ENCODE data around the gene CIAO2A. TPM values are rescaled to one million over a fixed set of nuclear protein-coding genes. Genes with fewer than 3 reads are reported as not detected.

Gene CIAO2A
- total RNA-seq, 6 experiments from 2014 or later: 84.2 to 186 (median 126) TPM

- WGBS (ENCODE audit: insufficient coverage, low coverage, low lambda C conversion rate, missing lambda C conversion rate): 100% methylated on average over 4 of the region's 6 CpGs
- H3K4me3 ChIP-seq: no peak overlapping the region
- TF ChIP-seq CTCF (IDR thresholded peaks at IDR 0.05) (no peak), POLR2A (IDR thresholded peaks at IDR 0.05) (no peak)
- no peaks in the 10 kb centered on the region for H3K9me3 ChIP-seq
- intact Hi-C loops (cut with DNase I): no loop called here
- DNase-seq (no peak), ATAC-seq (no peak)
- H3K36me3 ChIP-seq: no peaks in the 10 kb centered on the region
- H3K4me1 ChIP-seq: peaks cover 0 to 45% (median 16%) of the 10 kb centered on the region in 4 donors
- H3K27me3 ChIP-seq: no peaks in the 10 kb centered on the region
- H3K27ac ChIP-seq: no peak overlapping the region
Measured at GRCh38 chr15:64022571-64022970, 71.1 kb downstream of the CIAO2A start.

Small RNA genes within 50 kb of the gene (small RNA-seq; reads per million reads assigned to genes)
- gene RF00019: 0 reads per million in 2 experiments

Other genes starting within 250 kb of the CIAO2A start
- 10 to 100 TPM in 1 of 6 experiments, 1 to 10 TPM in 5; 1.5 to 11.5 (median 4.7) TPM for gene DAPK2, start 47.4 kb downstream of the CIAO2A start, total RNA-seq
- 10 to 100 TPM; 40.7 to 71.1 (median 59.8) TPM for gene SNX1, start 2.1 kb upstream of the CIAO2A start, total RNA-seq
- 1 to 10 TPM in 5 of 6 experiments, under 1 TPM in 1; 0.43 to 4.2 (median 1.6) TPM for gene SNX22, start 57.9 kb upstream of the CIAO2A start, total RNA-seq
- gene PPIB, start 69.2 kb upstream of the CIAO2A start, total RNA-seq: 100 to 1,000 TPM; 276 to 535 (median 474) TPM